Measurements from ENCODE around the gene UHRF1. TPM values are rescaled to one million over a fixed set of nuclear protein-coding genes. Genes with fewer than 3 reads are reported as not detected.
"Not testable (repeated sequence)": the region's sequence is repeated elsewhere in the genome, so short reads cannot be mapped to it uniquely, and the experiment has no call there.

UHRF1 gene
- total RNA-seq, 1 donor from 2014 or later = 63.5 TPM

DNA sequence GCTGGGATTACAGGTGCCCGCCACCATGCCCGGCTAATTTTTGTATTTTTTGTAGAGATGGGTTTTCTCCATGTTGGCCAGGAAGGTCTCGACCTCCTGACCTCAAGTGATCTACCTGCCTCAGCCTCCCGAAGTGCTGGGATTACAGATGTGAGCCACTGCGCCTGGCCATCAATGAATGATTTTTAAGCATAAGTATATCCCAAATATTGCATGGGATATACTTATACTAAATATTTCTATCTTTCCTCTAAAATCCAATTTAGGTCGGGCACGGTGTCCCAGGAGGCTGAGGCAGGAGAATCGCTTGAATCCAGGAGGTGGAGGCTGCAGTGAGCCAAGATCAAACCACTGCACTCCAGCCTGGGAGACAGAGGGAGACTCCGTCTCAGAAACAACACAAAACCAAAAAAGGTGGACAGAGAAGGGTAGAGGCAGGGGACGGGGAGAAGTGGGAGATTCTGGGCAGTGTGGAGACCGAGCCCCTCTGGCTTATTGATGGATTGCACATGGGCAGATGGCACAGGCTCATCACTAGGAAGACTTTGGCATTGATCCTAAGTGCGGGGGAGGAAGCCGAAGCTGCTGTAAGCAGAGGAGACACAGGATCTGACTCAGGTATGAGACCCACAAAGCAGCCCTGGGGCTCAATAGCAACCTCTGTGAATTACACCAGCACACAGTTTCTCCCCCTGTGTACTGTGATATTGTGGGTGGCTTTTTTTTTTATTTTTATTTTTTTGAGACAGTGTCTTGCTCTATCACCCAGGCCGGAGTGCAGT, 20.1 kb upstream of the UHRF1 start:
- no peak overlapping the region for H3K27ac Mint-ChIP-seq
- H3K9me3 Mint-ChIP-seq (ENCODE audit: low read depth) = no peaks in the 10 kb centered on the region
- no peak for DNase-seq (ENCODE audit: low spot score, unreplicated experiment)
- H3K4me3 Mint-ChIP-seq (ENCODE audit: low read depth) = no peak overlapping the region
- TF ChIP-seq, protein P1, sequence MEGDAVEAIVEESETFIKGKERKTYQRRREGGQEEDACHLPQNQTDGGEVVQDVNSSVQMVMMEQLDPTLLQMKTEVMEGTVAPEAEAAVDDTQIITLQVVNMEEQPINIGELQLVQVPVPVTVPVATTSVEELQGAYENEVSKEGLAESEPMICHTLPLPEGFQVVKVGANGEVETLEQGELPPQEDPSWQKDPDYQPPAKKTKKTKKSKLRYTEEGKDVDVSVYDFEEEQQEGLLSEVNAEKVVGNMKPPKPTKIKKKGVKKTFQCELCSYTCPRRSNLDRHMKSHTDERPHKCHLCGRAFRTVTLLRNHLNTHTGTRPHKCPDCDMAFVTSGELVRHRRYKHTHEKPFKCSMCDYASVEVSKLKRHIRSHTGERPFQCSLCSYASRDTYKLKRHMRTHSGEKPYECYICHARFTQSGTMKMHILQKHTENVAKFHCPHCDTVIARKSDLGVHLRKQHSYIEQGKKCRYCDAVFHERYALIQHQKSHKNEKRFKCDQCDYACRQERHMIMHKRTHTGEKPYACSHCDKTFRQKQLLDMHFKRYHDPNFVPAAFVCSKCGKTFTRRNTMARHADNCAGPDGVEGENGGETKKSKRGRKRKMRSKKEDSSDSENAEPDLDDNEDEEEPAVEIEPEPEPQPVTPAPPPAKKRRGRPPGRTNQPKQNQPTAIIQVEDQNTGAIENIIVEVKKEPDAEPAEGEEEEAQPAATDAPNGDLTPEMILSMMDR (IDR thresholded peaks at IDR 0.05; ENCODE audit: unreplicated experiment) = no peak
- no peaks in the 10 kb centered on the region for H3K36me3 Mint-ChIP-seq (ENCODE audit: insufficient read depth)
- H3K27me3 Mint-ChIP-seq = peaks cover 2% of the 10 kb centered on the region
- no peaks in the 10 kb centered on the region for H3K4me1 Mint-ChIP-seq (ENCODE audit: low read depth)

DNA sequence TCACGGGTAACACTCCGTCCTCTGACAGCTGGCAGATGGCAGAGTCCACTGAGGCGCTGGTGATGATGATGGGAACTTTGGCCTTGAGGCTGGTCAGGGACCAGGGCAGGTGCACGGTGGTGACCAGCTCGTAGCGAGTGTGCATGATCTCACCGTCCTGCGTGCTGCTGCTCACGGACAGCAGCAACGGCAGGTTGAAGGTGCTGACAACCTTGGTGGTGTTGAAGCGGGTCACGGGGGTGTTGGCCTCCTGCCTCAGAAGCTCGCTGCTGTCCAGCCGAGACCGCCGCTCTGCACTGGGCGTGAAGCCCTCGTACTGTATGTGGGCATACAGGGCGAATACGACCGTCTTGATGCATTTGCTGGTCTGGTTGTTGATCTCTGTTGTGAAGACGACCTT, 18.2 kb upstream of the UHRF1 start:
- no peak for DNase-seq (ENCODE audit: low spot score, unreplicated experiment)

DNA sequence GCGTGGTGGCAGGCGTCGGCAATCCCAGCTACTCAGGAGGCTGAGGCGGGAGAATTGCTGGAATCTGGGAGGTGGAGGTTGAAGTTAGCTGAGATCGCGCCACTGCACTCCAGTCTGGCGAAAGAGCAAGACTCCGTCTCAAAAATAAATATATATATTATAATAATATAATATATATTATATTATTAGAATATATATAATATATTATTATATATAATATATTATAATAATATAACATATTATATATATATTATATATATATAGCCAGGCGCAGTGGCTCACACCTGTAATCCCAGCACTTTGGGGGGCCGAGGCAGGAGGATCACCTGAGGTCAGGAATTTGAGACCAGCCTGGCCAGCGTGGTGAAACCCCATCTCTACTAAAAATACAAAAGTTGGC, 16.3 kb upstream of the UHRF1 start:
- H3K4me3 Mint-ChIP-seq (ENCODE audit: low read depth); H3K9me3 Mint-ChIP-seq (ENCODE audit: low read depth); H3K36me3 Mint-ChIP-seq (ENCODE audit: insufficient read depth); H3K4me1 Mint-ChIP-seq (ENCODE audit: low read depth); H3K27ac Mint-ChIP-seq; H3K27me3 Mint-ChIP-seq; DNase-seq (ENCODE audit: low spot score, unreplicated experiment): not testable (repeated sequence)

More for the DNA sequence above, 18.2 kb upstream of the UHRF1 start:
- H3K27ac Mint-ChIP-seq = no peak overlapping the region
- H3K4me1 Mint-ChIP-seq (ENCODE audit: low read depth) = peaks cover 2% of the 10 kb centered on the region
- H3K36me3 Mint-ChIP-seq (ENCODE audit: insufficient read depth) = no peaks in the 10 kb centered on the region
- TF ChIP-seq, protein P1 (IDR thresholded peaks at IDR 0.05; ENCODE audit: unreplicated experiment) = no peak
- no peaks in the 10 kb centered on the region for H3K9me3 Mint-ChIP-seq (ENCODE audit: low read depth)
- H3K4me3 Mint-ChIP-seq (ENCODE audit: low read depth) = no peak overlapping the region
- H3K27me3 Mint-ChIP-seq = peaks cover 2% of the 10 kb centered on the region

DNA sequence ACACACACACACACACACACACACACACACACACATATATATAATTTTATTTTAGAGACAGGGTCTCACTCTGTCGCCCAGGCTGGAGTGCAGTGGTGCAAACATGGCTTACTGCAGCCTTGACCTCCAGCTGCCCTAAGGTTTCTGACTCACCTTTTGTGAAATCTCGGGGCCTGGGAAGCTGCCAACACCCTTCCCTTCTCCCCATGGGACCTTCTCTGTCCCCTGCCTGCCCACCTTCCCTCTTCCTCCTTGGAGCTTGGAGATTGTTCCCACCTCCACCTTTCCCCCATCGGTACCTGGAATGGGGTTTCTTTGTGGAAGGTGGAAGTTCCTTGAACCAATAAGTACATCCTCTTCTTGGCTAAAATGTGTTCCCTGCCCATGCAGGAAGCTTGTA, 12.9 kb upstream of the UHRF1 start:
- TF ChIP-seq, protein P1 (IDR thresholded peaks at IDR 0.05; ENCODE audit: unreplicated experiment) = no peak
- H3K4me3 Mint-ChIP-seq (ENCODE audit: low read depth) = no peak overlapping the region
- no peaks in the 10 kb centered on the region for H3K36me3 Mint-ChIP-seq (ENCODE audit: insufficient read depth)
- H3K9me3 Mint-ChIP-seq (ENCODE audit: low read depth) = no peaks in the 10 kb centered on the region
- H3K27ac Mint-ChIP-seq = no peak overlapping the region
- peaks cover 2% of the 10 kb centered on the region for H3K4me1 Mint-ChIP-seq (ENCODE audit: low read depth)
- no peaks in the 10 kb centered on the region for H3K27me3 Mint-ChIP-seq
- no peak for DNase-seq (ENCODE audit: low spot score, unreplicated experiment)

DNA sequence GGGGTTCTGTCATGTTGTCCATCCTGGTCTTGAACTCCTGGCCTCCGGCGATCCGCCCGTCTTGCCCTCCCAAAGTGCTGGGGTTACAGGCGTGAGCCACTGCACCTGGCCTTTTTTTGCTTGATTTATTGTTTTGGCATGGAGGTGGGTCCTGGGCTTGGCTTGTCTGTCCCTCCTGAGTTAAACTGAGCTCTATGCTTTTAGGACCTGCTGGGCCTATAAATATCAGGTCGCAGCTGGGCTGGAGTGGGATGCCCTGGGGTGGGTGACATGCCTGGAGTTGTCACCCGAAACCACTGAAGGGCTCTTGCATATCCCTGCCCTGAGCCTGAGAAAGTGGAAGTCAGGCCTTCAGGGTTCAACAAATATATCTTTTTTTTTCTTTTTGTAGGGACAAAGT, 12.2 kb upstream of the UHRF1 start:
- H3K36me3 Mint-ChIP-seq (ENCODE audit: insufficient read depth) = no peaks in the 10 kb centered on the region
- H3K9me3 Mint-ChIP-seq (ENCODE audit: low read depth) = no peaks in the 10 kb centered on the region
- no peak overlapping the region for H3K27ac Mint-ChIP-seq
- no peak for DNase-seq (ENCODE audit: low spot score, unreplicated experiment)
- TF ChIP-seq, protein P1 (IDR thresholded peaks at IDR 0.05; ENCODE audit: unreplicated experiment) = no peak
- peaks cover 2% of the 10 kb centered on the region for H3K4me1 Mint-ChIP-seq (ENCODE audit: low read depth)
- H3K4me3 Mint-ChIP-seq (ENCODE audit: low read depth) = no peak overlapping the region
- H3K27me3 Mint-ChIP-seq = no peaks in the 10 kb centered on the region

DNA sequence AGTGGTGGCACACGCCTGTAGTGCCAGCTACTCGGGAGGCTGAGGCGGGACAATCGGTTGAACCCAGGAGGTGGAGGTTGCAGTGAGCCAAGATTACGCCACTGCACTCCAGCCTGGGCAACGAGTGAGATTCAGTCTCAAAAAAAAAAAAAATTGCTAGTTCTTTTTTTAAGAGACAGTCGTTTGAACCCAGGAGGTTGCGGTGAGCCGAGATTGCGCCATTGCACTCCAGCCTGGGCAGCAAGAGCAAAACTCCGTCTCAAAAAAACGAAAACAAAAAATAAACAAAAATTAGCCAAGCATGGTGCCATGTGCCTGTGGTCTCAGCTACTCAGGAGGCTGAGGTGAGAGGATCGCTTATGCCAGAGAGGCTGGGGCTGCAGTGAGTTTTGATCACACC, 8.4 kb upstream of the UHRF1 start:
- not testable (repeated sequence) for DNase-seq (ENCODE audit: low spot score, unreplicated experiment); H3K9me3 Mint-ChIP-seq (ENCODE audit: low read depth); H3K27ac Mint-ChIP-seq; H3K4me1 Mint-ChIP-seq (ENCODE audit: low read depth); H3K36me3 Mint-ChIP-seq (ENCODE audit: insufficient read depth); H3K27me3 Mint-ChIP-seq; H3K4me3 Mint-ChIP-seq (ENCODE audit: low read depth)

Measured in progenitor cell of endocrine pancreas (in vitro differentiated cells).